GM21786 (cell line): ENCODE data around the gene EMX2.

Experiments used
- ATAC-seq: cut with Tn5 transposase; IDR thresholded peaks from one replicate; pipeline ENCODE4 v1.9.1; 2021; ENCODE audit not compliant: unreplicated experiment

EMX2 gene

DNA sequence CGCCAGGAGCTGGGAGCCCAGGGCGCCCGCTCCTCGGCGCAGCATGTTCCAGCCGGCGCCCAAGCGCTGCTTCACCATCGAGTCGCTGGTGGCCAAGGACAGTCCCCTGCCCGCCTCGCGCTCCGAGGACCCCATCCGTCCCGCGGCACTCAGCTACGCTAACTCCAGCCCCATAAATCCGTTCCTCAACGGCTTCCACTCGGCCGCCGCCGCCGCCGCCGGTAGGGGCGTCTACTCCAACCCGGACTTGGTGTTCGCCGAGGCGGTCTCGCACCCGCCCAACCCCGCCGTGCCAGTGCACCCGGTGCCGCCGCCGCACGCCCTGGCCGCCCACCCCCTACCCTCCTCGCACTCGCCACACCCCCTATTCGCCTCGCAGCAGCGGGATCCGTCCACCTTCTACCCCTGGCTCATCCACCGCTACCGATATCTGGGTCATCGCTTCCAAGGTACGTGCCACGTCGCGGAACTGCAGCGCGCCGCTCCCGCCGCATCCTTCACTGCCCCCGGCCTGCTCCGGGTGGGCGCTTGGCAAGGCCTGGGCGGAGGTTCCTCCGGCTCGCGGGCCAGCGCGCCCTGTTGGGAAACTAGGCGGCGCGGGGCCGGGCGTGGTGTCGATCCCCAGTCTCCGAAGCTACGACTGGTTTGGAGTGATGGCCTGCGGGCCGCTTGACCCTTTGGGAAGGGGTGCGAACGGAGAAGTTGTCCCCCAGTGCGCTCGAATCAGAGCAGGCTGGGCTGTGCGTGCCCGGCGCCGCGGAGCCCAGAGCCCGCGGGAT is 868 bp downstream of the EMX2 start:
- no peak for ATAC-seq

DNA sequence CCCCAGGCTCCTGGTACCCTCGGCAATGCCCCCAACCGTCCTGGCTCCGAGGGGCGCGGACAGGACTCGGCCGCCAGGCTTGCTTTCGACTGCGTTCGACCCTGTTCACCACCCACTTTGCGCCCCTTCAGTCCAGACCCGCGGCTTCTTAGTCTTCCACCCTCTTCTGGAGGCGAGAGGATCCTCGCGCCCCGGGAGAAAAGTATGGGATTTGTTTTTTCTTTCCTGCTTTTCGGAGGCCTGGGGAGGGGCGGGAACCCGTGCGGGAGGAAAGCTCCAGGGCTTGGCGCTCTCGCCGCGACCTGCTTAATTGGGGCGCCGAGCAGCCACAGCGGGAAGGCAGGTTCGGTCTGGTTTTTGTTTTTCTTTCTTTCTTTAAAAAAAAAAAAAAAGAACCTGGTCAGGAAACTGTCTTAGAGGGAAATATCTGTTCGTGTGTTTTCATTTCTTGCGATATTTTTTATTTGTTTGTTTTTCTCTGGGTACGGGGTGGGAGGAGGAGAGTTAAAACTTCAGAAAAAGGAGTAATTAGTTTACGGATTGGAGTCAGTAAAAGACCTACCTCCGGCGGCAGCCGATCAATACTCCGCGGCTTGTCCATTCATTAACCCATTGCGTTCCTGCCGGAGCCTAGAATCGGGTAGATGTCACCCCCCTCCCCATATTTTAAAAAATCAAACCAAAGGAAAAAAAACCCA is 1.6 kb downstream of the EMX2 start:
- no peak for ATAC-seq

DNA sequence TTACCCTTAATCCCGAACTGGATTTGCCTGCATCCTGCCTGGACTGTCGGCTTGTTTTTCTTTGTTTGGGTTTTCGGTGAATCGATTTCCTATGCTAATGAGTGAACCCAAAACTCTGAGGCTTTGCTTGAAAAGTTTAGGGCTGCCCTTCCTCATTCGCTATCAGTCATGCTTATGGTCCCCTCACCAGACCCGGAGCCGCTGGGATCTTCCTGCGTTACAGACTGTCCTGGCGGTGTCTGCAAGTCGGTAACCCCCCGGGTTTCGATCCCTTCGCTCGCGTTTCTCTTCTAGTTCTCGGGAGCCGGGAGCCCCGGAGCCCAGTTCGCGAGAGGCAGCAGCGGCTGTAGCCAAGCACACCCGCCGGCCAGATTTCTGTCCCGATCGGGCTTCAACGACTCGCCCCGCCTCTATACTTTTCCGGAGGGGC is 2.2 kb downstream of the EMX2 start:
- ATAC-seq: no peak

DNA sequence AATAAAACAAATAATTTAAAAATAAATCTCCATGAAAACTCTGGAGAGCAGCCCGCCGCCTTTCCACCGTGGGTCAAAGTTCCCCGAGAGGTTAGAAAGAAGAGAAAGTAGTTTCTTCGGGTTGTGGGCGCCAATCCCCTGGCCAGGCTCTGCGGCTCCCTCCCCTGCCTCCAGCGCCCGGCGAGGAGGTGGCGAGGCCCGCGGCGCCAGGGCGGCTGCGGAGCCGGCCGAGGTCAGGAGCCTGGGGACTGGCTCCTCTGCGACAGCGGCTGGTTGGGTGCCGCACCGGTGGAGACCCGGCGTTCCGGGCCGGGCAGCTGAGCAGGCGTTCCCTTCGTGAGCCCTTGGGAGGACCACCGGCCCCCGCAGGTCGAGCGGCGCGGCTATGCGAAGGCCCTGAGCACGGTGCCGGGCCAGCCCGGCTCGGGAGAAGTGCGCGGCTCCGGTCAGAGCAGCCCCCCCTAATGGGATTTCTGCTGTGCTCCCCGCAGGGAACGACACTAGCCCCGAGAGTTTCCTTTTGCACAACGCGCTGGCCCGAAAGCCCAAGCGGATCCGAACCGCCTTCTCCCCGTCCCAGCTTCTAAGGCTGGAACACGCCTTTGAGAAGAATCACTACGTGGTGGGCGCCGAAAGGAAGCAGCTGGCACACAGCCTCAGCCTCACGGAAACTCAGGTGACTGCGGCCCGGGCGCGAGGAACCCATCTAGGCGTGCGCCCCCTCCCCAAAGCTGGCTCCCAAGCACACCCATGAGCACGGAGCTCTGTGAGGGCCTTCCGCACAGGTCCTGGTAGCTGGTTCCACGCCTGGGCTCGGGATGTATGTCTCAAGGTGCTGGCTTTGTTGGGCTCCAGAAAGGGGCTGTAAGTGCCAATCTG is 2.8 kb downstream of the EMX2 start:
- ATAC-seq: no peak

DNA sequence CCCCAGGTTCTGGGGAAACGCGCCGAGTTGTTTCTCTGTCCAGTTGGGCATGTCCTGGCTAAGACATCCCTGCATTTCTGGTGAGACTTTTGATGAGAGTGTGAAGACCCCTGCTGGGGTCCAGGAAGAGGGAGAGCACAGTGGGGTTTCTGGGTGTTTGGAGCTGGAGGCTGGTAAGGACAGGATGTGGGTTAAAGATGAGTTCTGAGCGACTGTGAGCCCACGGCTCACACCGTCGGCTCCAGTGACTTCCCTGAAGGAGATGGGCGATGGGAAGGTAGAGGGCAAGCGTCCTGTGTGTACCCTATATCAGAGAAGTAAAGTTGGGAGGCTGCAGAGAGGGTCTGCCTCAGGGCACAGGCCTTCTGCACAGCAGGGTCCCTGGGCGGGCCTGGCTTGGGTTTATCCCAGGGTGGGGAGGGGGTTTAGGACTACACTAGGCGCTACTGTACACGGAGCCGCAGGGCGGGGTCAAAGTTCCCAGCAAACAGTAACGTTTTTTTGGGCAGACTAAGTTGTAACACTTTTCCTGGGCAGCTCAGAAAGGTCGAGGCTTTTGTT is 3.6 kb downstream of the EMX2 start:
- no peak for ATAC-seq

DNA sequence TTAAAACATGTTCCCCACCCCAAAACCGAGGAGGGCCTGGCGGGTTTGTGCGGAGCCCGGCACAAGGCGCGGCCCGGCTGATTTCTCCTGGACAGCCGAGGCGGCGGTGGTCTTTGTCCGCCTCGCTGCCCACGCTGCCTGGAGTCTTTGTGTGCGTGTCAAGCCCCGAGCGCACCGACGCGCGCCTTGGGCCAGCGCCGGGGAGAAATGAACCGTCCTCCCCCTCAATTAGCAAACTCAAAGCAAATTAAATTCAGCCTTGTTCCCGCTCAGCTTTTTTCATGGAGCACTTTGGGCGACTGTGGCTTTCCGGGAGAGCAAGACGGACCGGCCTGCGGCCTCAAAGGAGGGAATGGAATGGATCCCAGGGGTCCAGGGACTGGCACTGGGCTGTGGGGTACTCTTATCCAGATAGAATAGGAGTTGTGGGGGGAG is 4.1 kb downstream of the EMX2 start:
- no peak for ATAC-seq

DNA sequence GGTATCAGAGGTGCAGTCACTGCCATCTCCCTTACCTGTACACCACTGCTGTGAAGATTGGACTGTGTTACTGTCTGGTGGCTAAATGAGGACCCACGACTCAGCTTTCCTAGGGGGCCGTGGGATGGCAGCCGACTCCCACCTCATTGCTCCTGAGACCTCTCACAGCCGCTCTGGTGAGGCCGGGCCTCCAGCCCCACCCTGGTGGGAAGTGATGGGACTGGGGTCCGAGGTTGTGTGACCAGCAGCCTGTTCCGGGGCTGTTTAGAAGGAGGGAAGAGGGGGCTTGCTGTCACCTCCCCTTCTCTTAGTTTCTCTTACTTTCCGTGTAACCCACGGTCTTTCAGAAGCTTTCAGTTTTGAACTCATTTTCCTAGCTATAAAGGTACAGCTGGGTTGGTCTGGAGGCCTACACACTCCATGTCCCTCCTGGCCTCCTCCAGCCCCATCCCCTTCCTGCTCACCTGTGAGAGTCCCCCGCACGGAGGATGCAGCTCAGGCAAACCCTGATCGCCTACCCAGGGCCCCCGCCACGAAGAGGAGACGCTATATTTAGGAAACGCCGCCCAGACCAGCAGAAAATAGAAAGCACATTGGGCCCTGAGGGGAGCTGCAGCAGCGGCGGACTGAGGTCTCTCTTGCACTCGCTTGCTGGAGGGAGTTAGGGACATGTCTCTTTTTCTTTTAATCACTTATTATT is 4.6 kb downstream of the EMX2 start:
- ATAC-seq: no peak

DNA sequence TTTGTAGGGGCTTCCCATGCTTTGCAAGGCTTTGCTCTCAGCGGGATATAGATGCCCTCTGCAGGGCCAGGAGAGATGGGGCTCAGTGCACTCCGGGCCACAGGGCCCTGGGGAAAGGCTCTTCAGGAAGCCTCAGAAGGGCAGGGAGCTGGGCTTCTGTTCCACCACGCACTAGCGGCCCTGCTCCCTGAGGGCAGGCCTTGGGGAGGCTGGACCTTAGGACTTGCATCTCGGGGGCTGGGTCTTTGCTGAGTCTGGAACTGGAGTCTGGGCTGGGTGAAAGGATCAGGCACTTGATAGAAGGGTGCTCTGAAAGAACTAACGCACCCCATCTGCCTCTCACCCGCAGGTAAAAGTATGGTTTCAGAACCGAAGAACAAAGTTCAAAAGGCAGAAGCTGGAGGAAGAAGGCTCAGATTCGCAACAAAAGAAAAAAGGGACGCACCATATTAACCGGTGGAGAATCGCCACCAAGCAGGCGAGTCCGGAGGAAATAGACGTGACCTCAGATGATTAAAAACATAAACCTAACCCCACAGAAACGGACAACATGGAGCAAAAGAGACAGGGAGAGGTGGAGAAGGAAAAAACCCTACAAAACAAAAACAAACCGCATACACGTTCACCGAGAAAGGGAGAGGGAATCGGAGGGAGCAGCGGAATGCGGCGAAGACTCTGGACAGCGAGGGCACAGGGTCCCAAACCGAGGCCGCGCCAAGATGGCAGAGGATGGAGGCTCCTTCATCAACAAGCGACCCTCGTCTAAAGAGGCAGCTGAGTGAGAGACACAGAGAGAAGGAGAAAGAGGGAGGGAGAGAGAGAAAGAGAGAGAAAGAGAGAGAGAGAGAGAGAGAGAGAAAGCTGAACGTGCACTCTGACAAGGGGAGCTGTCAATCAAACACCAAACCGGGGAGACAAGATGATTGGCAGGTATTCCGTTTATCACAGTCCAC is 5.4 kb downstream of the EMX2 start:
- ATAC-seq: no peak

DNA sequence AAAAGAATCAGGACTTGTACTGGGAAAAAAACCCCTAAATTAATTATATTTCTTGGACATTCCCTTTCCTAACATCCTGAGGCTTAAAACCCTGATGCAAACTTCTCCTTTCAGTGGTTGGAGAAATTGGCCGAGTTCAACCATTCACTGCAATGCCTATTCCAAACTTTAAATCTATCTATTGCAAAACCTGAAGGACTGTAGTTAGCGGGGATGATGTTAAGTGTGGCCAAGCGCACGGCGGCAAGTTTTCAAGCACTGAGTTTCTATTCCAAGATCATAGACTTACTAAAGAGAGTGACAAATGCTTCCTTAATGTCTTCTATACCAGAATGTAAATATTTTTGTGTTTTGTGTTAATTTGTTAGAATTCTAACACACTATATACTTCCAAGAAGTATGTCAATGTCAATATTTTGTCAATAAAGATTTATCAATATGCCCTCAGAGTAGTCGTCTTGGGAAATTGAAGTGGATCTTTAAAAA is 6.6 kb downstream of the EMX2 start:
- ATAC-seq: no peak

DNA sequence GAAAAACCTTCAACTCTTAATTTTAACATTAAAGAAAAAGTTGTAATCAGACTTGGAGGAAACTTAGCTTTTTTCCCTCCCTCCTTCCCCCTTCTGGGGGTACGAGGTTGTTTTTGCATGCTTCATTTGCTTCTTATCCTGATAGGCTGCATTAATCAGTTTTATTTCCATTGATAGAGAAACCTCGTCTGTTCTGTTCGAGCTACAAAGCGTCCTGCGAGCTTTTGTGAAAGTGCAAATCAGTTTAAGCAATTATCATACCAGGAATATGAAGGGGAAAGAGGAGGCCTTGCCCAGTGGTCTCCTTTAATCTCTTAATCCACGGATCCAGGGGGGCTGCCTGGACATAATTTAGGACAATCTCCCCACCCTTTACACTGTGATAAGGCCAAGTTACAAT is 7.5 kb downstream of the EMX2 start:
- ATAC-seq: no peak

DNA sequence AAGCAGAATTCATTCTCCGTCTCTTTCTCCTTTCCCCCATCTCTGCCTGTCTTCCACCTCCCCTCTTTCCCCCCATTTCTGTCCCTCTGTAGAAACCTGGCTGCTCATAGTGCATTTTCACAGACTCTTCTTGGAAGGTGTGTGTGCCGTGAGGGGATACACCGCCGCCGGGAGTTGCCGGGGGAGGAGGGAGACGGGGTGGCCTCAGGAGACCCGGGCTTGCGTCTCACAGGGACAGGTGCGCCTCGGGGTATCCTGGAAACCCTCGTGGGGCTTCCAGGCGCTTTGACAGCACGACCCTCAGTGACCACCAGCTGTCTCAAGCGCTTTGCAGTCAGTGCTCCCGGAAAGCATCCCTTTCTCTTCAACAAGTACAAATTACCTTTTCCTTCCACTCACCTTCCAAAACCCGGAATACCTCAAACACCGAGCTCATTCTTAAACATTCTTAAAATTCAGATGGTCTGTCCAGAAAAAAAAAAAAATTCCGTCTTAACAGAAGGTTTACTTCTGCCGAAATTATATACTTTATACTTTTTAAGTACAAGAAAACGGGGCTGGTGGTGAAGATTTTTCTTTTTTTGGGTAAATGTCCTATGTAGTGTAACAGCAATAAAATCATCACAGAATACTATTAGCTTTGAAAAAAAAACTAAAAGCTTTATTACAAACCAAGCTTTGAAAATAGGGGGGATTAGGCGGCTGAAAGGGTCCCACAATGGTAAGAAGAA is 8.2 kb downstream of the EMX2 start:
- ATAC-seq: no peak

DNA sequence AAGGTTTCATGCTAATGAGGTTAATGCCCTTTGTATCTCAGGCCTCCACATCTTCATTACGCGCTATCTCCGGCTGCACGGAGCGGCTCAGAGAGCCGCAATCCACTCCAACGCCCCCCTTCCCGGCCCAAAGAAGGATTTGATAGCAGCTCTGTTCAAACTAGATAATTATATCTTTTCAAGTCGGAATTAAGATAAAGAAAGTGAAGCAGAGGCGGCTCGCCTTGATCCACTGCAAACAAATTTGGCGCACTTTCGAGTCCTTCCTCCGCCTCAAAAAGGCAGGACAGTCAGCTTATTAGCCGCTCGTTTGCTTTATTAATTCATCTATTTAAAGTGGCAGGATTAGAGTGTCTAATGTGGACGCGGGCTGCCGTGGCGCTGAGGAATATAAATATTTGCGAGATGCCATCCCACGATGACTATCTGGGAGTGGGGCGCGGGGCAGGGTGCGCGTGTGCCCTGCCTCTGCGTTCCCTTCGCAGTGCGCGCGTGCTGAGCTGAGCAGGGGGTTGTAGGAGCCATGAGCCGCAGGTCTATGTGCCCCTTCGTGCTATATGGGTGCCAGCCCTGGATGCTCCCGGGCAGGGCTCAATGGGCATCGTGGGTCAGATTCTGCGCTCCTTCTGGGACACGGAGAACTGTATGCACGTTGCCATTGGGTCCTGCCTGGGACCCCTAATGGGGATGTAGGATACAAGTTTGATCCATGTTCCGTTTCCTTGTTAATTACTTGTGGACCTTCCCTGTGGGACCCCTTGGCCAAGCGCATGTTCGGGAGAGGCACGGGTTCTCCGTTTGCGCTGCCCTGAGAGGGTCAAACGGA is 9.0 kb downstream of the EMX2 start:
- ATAC-seq: no peak

DNA sequence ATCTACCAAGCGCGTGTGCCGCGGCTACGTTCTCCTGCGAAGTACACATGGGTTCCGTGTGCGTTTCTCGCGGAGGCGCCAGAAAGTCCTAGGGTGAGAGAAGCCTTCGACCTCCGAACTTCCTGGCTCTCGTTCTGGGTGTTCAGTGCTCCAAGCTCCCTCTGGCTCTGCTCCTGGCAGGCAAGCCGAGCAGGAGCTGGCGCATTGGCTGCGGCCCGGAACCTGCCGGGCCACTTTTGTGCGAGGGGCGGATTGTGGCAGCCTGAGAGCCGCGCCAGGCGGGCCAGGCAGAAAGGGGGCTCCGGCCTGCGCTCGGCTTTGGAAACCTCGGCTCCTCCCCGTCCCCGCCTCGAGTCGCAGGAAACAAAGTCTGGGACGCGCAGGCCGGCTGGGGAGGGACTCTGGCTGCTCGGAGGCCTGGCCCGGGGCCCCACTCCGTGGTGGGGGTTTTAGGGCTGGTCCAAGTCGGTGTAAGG is 9.6 kb downstream of the EMX2 start:
- no peak for ATAC-seq

DNA sequence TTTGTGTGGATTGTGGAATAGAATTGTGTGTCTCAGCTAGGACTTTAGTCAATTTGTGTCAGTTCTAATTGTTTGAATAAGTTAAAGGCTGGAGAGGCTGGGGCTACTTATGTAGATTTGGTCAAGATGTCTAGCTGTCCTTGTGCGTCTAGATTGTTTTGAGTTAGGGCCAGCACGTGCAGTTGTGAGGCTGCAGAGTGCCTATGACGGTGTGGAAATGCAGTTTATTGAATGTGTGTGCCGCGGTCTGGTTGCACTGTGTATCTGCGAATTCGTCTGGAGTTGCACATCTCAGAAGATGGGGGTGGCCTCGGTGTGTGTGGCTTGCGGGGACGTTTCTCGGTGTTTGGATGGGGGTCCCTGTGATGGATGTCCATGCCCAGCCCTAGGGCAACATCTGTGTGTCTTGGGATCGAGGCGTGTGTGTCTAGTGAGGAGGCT is 10.2 kb downstream of the EMX2 start:
- no peak for ATAC-seq

DNA sequence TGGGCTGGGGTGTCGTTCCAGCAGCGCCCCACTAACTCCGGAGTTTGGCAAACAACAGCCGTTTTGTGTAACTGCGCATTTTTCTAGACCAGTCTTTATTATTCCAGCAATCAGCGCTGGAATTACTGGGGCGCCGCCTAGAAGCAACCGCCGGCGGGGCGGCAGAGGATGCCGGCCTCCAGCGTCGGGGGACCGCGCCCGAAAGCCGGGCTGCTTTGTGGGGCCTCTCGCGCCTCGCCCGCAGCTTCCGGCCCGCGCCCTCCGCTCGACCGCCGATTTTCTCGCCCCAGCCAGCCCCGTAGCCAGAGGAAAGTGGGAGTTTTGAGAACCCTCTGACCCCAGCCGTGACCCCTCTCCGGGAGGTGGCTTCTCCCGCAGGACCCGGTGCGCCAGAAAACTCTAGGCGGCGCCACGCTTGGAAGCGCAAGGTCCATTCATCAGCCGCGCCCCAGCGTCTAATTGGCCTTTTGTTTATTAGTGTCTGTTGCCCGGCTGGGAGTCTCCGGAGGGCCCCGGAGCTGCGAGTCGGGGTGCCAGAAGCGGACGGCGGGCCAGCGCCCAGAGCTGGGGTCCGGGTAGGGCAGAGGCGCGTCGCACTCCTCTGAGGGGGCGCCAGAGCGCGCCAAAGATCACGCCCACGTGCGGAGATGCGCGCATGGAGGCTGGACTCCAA is 10.7 kb downstream of the EMX2 start:
- ATAC-seq: no peak

DNA sequence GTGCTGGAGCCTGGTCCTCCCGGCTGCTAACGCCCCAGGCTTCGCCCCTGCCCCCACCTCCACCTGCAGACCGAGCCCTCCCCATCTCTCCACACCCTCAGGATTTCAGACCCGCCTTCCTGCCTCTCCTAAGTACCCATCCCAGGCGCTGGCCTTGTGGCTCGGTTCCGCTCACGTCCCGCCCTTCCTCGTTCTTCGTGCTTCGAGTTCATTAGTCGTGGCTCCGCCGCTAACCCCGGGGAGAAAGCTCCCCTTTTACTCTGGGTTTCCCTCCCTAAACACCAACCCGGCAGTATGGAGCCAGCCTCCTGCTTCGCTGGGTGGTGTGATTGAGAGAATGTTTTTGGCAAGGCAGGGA is 11.2 kb downstream of the EMX2 start:
- no peak for ATAC-seq

DNA sequence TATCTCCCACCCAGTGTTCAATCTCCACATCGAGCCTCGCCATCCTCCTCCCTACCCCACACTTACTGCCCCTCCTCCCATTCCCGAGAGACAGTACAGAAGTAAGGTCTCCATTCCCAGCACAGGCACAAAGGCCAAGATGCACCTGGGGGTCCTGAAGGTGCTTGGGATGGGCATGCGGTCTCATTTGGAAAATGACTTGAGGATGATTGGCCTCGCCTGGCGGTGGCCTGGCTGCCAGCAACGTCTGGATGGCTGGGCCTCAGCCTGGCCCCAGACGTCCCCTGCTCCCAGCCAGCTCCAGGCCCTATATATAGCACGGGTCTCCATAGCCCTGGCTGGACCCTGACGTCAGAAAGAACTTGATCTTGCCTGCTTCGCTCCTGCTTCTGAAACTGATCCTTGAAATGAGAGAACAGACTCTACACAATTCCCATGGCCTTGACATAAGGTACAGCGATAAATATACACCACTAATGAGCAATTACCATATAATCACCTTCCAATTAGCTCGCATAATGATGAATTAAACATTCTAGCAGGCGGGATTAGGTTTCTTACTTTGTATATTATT is 11.8 kb downstream of the EMX2 start:
- ATAC-seq: no peak
